HUDEP-2 (cell line): ENCODE measurements around the gene VPS35L.

Source experiments
- DNase-seq, 76 experiments: peaks; one replicate each; lab custom pipeline; 2025; ENCODE audit not compliant: unreplicated experiment in 76 of 76; lab: John Stamatoyannopoulos, UW

Gene VPS35L, protein sequence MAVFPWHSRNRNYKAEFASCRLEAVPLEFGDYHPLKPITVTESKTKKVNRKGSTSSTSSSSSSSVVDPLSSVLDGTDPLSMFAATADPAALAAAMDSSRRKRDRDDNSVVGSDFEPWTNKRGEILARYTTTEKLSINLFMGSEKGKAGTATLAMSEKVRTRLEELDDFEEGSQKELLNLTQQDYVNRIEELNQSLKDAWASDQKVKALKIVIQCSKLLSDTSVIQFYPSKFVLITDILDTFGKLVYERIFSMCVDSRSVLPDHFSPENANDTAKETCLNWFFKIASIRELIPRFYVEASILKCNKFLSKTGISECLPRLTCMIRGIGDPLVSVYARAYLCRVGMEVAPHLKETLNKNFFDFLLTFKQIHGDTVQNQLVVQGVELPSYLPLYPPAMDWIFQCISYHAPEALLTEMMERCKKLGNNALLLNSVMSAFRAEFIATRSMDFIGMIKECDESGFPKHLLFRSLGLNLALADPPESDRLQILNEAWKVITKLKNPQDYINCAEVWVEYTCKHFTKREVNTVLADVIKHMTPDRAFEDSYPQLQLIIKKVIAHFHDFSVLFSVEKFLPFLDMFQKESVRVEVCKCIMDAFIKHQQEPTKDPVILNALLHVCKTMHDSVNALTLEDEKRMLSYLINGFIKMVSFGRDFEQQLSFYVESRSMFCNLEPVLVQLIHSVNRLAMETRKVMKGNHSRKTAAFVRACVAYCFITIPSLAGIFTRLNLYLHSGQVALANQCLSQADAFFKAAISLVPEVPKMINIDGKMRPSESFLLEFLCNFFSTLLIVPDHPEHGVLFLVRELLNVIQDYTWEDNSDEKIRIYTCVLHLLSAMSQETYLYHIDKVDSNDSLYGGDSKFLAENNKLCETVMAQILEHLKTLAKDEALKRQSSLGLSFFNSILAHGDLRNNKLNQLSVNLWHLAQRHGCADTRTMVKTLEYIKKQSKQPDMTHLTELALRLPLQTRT

DNA sequence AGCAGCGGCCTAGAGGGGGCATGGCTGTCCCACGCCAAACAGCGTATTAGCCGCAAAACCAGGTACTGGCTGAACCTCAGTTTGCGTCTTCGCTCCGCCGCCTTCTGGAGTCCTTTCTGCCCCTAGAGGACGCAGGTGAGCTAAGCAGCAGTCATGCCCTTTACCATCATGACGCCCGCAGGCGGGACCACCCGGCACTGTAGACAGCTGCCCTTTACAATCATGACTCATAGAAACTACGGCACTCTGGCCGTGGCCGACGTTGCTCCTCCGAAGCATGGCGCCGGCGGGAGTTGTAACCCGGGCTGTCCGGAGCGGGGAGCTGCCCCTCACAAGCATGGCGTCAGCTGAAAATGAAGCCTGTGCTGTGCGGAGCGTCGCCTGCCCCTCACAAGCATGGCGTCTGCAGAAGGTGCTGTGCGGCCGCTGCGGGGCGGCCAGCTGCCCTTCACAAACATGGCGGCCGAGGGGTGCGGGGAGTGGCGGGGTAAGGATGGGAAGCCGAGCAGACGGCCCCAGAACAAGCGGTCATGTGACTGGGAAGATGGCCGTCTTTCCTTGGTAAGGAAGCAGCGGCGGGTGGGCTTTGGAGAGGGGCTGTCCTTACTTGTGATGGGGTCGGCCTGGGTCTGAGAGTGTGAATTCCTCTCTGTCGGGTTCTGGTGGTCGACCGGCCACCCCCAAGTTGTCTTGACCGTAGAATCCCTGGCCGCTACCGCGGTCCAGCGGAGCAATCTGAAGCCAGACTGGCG is at the start of gene VPS35L:
Gene VPS35L, plus strand, starts transcription at position 518 of the 752 bp plus-strand sequence. Its CDS starts 27 bp downstream, at position 545.
- peak in 75 of 76 experiments; percentile 66 to 98 (median 96) for DNase-seq

- no peak for DNase-seq
Measured at GRCh38 chr16:19506965-19507364, 48.5 kb upstream of the VPS35L start.

GRCh38 chr16:19507867-19508266 is 47.6 kb upstream of the VPS35L start:
- no peak for DNase-seq

DNA sequence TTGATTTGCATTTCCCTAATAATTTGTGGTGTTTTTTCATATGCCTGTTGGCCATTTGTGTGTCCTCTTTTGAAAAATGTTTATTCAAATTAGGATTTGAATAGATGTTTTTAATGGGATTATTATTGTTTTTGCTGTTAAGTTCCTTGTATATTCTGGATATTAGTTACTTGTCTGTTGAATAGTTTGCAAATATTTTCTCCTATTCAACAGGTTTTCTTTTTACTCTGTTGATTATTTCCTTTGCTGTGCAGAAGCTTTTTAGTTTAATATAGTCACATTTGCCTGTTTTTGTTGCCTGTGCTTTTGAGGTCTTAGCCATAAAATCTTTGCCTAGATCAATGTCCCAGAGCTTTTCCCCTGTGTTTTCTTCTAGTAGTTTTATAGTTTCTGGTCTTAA is 43.2 kb upstream of the VPS35L start:
- no peak for DNase-seq

- DNase-seq: peak in 2 of 76 experiments; percentile 7 to 24
Measured at GRCh38 chr16:19513377-19514053, 42.0 kb upstream of the VPS35L start.

DNA sequence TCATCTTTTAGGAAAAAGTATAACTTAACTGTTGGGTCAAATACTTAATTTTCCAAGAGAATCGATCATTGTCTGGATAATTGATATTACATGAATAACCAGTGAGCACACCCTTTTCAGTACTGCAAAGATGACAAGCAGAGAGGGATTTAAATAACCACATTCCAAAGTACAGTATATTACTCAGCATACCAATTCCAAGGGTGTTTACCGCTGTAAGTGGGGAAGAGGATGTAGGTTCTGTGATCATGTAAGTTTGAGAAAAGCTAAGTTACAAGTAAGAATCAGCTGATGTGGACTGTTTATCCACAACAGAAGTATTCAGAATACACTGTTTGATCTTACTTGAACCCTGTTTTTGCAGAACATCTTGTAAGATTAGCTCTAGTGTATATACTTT is 39.7 kb upstream of the VPS35L start:
- DNase-seq: no peak

DNA sequence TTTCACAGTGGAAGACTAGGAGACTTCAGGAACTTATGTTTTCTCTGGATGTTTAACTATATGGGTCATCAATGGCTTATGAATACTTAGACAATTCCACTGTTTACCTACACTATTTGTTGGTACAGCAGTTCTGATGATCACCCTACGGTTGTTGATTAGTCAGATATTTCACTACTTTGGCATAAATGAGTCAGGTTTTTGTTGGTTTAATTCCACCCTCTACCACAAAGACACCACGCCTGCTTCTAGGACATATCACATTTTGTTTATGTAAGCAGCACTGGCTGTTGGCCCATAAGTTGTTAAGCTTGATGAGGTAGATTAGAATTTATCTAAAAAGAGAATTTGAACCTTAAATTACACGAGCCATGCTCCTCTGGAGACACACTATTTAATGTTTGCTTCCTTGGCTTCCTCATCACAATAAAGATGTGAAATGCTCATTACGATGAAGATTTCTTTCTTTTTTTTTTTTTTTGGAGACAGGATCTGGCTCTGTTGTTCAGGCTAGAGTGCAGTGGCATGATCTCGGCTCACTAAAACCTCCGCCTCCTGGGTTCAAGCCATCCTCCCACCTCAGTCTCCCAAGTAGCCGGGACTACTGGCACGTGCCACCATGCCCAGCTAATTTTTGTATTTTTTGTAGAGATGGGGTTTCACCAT is 37.9 kb upstream of the VPS35L start:
- DNase-seq: peak in 64 of 76 experiments; percentile 8 to 89 (median 64)

DNA sequence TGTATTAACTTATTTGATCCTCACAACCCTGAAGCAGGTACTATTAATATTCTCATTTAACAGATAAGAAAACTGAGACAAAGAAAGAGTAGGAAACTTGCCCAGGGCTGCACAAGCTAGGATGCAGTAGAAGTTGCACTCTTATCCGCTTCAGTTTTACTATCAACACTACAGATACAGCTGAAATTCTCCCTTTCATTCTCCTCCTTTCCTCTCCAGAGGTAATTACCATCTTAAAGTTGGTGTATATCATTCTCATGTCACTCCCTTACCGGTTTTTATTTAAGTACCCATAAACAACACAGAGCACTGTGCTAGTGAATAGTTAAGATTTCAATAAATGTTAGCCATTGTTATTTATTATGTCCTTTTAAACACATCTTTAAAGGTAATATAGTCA is 37.1 kb upstream of the VPS35L start:
- DNase-seq: no peak

DNA sequence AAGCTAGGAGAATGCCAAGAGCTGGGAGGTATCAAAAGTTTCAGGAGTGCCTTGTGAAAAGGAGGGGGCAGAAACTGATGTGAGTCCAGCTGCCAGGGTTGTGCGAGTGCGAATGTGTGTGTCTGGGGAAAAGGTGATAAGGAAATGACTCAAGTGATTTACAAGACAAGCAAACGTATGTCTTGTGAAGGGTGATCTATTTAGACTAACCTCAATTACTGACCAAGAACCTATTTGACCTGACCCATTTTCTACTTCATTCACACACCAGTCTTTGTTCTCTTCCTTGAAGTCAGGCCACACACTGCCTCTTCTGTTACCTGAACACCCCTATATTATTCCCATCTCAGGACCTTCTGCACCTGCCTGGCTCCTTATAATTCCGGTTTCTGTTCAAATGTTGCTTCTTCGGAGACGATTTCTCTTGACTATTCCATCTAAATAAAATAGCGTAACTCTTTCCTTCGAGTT is 34.6 kb upstream of the VPS35L start:
- DNase-seq: peak in 72 of 76 experiments; percentile 36 to 88 (median 70)

GRCh38 chr16:19521471-19522396 is 33.8 kb upstream of the VPS35L start, which contains the start of gene GDE1:
TSS of gene GDE1 (minus strand) at chr16:19522098. CDS start at chr16:19521964, 134 bp downstream.
- peak in 75 of 76 experiments; percentile 16 to 92 (median 82) for DNase-seq

GRCh38 chr16:19522397-19522732 is 33.1 kb upstream of the VPS35L start:
- no peak for DNase-seq

DNA sequence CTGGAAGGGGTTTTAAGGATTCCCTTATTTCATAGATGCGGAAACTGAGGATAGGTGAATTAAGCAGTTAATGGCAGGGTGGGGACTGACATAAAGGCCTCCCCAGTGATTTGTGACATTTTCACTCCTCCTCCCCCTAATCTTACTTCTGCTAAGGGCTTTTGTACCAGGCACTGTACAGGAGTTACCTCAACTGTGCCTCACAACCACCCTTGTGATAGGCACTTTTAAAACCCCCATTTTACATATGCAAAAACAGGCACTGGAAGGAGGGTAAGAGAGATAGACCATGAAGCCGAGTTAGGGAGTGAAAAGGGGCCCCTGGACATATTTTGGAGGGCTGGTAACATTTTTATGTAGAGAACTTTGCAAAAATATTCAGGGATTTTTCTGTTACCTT is 32.7 kb upstream of the VPS35L start:
- DNase-seq: no peak

- DNase-seq: no peak
Measured at GRCh38 chr16:19523184-19523558, 32.3 kb upstream of the VPS35L start.

GRCh38 chr16:19523559-19524355 is 31.7 kb upstream of the VPS35L start, which contains the start of gene CCP110:
TSS of gene CCP110 (plus strand) at chr16:19523942. CDS start at chr16:19527882, 3,940 bp downstream.
- DNase-seq: peak in 73 of 76 experiments; percentile 38 to 96 (median 91)

- peak in 1 of 76 experiments; percentile 7 for DNase-seq
Measured at GRCh38 chr16:19524356-19524615, 31.2 kb upstream of the VPS35L start.

- DNase-seq: peak in 6 of 76 experiments; percentile 11 to 18 (median 16)
Measured at GRCh38 chr16:19524616-19525384, 30.7 kb upstream of the VPS35L start.

DNA sequence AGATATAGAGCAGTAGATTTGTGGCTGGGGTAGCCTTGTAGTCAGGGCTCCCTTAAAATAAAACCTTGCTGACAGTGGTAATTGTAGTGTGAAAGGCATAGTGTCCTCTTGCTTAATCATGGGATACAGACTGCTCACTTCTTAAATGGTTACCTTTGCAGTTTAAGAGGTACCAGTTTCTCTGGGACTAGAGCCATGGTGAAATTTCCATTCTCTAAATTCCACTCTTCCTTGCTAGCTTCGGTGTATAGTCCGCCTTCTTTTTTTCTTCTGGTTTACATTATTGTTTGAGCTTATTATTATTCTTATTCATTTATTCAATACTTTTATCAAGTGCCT is 30.1 kb upstream of the VPS35L start:
- no peak for DNase-seq
